B cell (primary cell): ENCODE data around the gene P3R3URF. TPM values are rescaled to one million over a fixed set of nuclear protein-coding genes. Genes with fewer than 3 reads are reported as not detected.
A peak's percentile ranks its signal among the peaks of the same experiment; 100 is the strongest.

Experiments
- ATAC-seq: fragments of 200-7000 bp; cut with Tn5 transposase; one replicate; pipeline ENCODE4 v1.10.0; 2021; ENCODE audit warnings: low read depth, mild to moderate bottlenecking, moderate number of reproducible peaks, moderate library complexity
- CTCF ChIA-PET: fragments of 350-600 bp; sonication (Branson Sonifier 250); formaldehyde crosslinking; loops from one replicate; lab custom pipeline; 2021; ENCODE audit warnings: antibody characterized with exemption, inconsistent platforms; lab: Charles Lee
- POLR2A ChIA-PET: fragments of 350-600 bp; sonication (Branson Sonifier 250); formaldehyde crosslinking; loops from one replicate; lab custom pipeline; 2021; ENCODE audit warnings: antibody characterized with exemption; lab: Charles Lee
- DNase-seq: peaks from one replicate; pipeline ENCODE4 v3.0.0; 2013
- H2AFZ ChIP-seq: 2 replicates; pipeline ENCODE4 v1.6.1; 2012; ENCODE audit warnings: mild to moderate bottlenecking, low read depth, low read length; ENCODE audit not compliant: insufficient read depth, poor library complexity, severe bottlenecking
- H3K27ac ChIP-seq, 2 donors: 1 replicate in 1 of 2; 2 replicates in 1 of 2; pipeline ENCODE4 v1.5.1; 2012 to 2013; ENCODE audit warnings: low read length in 2 of 2, mild to moderate bottlenecking in 2 of 2, moderate library complexity in 1 of 2
- H3K27me3 ChIP-seq, 4 experiments: fragments of 200-600 bp in 1 of 4; sonication (generic) in 1 of 4; replicated peaks in 1 of 4; 1 replicate in 2 of 4; 2 replicates in 2 of 4; pipeline versions ENCODE4 v1.6.1 to v1.7.0; 2013 to 2016; ENCODE audit warnings: low read length in 3 of 4, mild to moderate bottlenecking in 2 of 4, mixed read lengths in 1 of 4, moderate library complexity in 1 of 4; ENCODE audit not compliant: insufficient read depth in 4 of 4, control insufficient read depth in 3 of 4; ENCODE audit errors: control extremely low read depth in 1 of 4
- H3K36me3 ChIP-seq, 2 experiments: replicated peaks in 1 of 2; 1 replicate in 1 of 2; 2 replicates in 1 of 2; pipeline versions ENCODE4 v1.6.1 to v1.7.1; 2013; ENCODE audit warnings: low read length in 1 of 2; ENCODE audit not compliant: insufficient read depth in 2 of 2, control insufficient read depth in 1 of 2; ENCODE audit errors: control extremely low read depth in 1 of 2, extremely low read depth in 1 of 2
- H3K4me1 ChIP-seq, 2 donors: fragments of 200-600 bp in 1 of 2; sonication (generic) in 1 of 2; 1 replicate in 1 of 2; 2 replicates in 1 of 2; pipeline versions ENCODE4 v1.5.1 to v1.6.1; 2013 to 2017; ENCODE audit warnings: low read length in 2 of 2; ENCODE audit not compliant: control insufficient read depth in 2 of 2, insufficient read depth in 2 of 2
- H3K4me2 ChIP-seq: replicated peaks from 2 replicates; pipeline ENCODE3; 2012; ENCODE audit warnings: mild to moderate bottlenecking, low read depth, low read length; ENCODE audit not compliant: poor library complexity, severe bottlenecking
- H3K4me3 ChIP-seq, 5 experiments: fragments of 200-600 bp in 1 of 5; sonication (generic) in 1 of 5; 1 replicate in 3 of 5; 2 replicates in 2 of 5; pipeline versions ENCODE4 v1.5.1 to v1.7.0; 2011 to 2016; ENCODE audit warnings: low read length in 4 of 5, mild to moderate bottlenecking in 4 of 5, low read depth in 2 of 5, control low read depth in 1 of 5, moderate library complexity in 1 of 5; ENCODE audit not compliant: insufficient read depth in 1 of 5; ENCODE audit errors: control extremely low read depth in 1 of 5, extremely low read depth in 1 of 5
- H3K79me2 ChIP-seq: fragments of 200-600 bp; sonication (generic); one replicate; pipeline ENCODE4 v1.6.0; 2016; ENCODE audit warnings: low read length; ENCODE audit not compliant: control insufficient read depth, insufficient read depth
- H3K9ac ChIP-seq: fragments of 200-600 bp; sonication (generic); 2 replicates; pipeline ENCODE4 v1.6.1; 2017; ENCODE audit warnings: mild to moderate bottlenecking, low read length, moderate library complexity
- H3K9me3 ChIP-seq, 3 donors: one replicate each; pipeline versions ENCODE4 v1.6.1 to v1.7.1; 2013; ENCODE audit warnings: low read length in 2 of 3; ENCODE audit not compliant: control insufficient read depth in 2 of 3, insufficient read depth in 1 of 3; ENCODE audit errors: control extremely low read depth in 1 of 3
- H4K20me1 ChIP-seq: 2 replicates; pipeline ENCODE4 v1.6.0; 2012; ENCODE audit warnings: mild to moderate bottlenecking, low read length; ENCODE audit not compliant: insufficient read depth, control insufficient read depth, poor library complexity, severe bottlenecking
- H3K27ac Mint-ChIP-seq: one replicate; pipeline ENCODE4 v1.8.0; 2021; ENCODE audit warnings: mixed read lengths
- H3K27me3 Mint-ChIP-seq: one replicate; pipeline ENCODE4 v1.8.0; 2021; ENCODE audit warnings: mixed read lengths
- H3K4me1 Mint-ChIP-seq: one replicate; pipeline ENCODE4 v1.8.0; 2021; ENCODE audit warnings: mixed read lengths
- H3K4me3 Mint-ChIP-seq: one replicate; pipeline ENCODE4 v1.8.0; 2021; ENCODE audit warnings: mixed read lengths
- H3K9me3 Mint-ChIP-seq: one replicate; pipeline ENCODE4 v1.8.0; 2022; ENCODE audit warnings: mixed read lengths; ENCODE audit not compliant: insufficient read depth
- CTCF ChIP-seq: fragments of 200-600 bp; IDR thresholded peaks from one replicate; pipeline ENCODE4 v1.8.0; 2022; ENCODE audit warnings: antibody characterized with exemption, mild to moderate bottlenecking
- EZH2 ChIP-seq: IDR thresholded peaks from 2 replicates; pipeline ENCODE4 v1.6.1; 2012; ENCODE audit warnings: borderline replicate concordance, low read depth, mild to moderate bottlenecking, moderate library complexity, low read length; ENCODE audit not compliant: insufficient read depth, poor library complexity, severe bottlenecking
- WGBS: methylation state at CpG from one replicate; pipeline ENCODE4 v1.1.5; 2013; ENCODE audit warnings: missing lambda C conversion rate; ENCODE audit not compliant: insufficient coverage; 5-methylcytosine and 5-hydroxymethylcytosine counted together
- intact Hi-C: fragments of 100-400 bp; cut with micrococcal nuclease; formaldehyde crosslinking; loops from one replicate; pipeline ENCODE4 v1.10.0; 2022
- polyA plus RNA-seq: library from polyadenylated mRNA; depleted of rRNA; stranded (reverse); fragments of >200 nt; gene quantifications from 2 replicates; pipeline ENCODE4 v1.2.3, GENCODE V29; 2012
- total RNA-seq, 2 donors: library from RNA; stranded (reverse); fragments of 120-200 nt in 1 of 2; gene quantifications; 1 replicate in 1 of 2; 2 replicates in 1 of 2; pipeline versions ENCODE4 v1.2.3 to v1.2.4, GENCODE V29; 2013 to 2022

P3R3URF gene
- total and polyA plus RNA-seq, 2 donors (not counting 1 experiment from before 2014, with no cell fraction given), result not detected

- Histone ChIP-seq H3K9me3 (no peaks in the 10 kb centered on the region), H3K9ac (no peak overlapping the region), H3K36me3 (no peaks in the 10 kb centered on the region), H4K20me1 (no peaks in the 10 kb centered on the region), H3K79me2 (no peaks in the 10 kb centered on the region), H2AFZ (no peak overlapping the region), H3K4me3 (no peak overlapping the region), H3K4me2 (no peak overlapping the region), H3K4me1 (peaks cover 17 to 20% of the 10 kb centered on the region in 2 donors), H3K27ac (no peak overlapping the region), H3K27me3 (peaks cover 0 to 33% (median 22%) of the 10 kb centered on the region in 4 experiments)
- intact Hi-C loops, result loop anchor here (5.0 kb wide), 1 partner anchor 168 kb away; the partner anchor contains the start of genes LRRC41 and UQCRH
- 71% methylated on average over 1 of the region's 3 CpGs for WGBS
- TF ChIP-seq EZH2 (no peak), CTCF (no peak)
- H3K27me3 Mint-ChIP-seq, result peaks cover 41% of the 10 kb centered on the region
- no peak overlapping the region for H3K27ac Mint-ChIP-seq
- POLR2A ChIA-PET, result no interaction called here
- H3K4me1 Mint-ChIP-seq, result peaks cover 23% of the 10 kb centered on the region
- H3K4me3 Mint-ChIP-seq, result no peak overlapping the region
- H3K9me3 Mint-ChIP-seq, result no peaks in the 10 kb centered on the region
- DNase-seq (no peak), ATAC-seq (no peak)
- CTCF ChIA-PET, result interaction anchor here (1.5 to 1.6 kb wide), 2 partner anchors 24 to 32 kb away, joined by 4 read pairs; no protein-coding TSS in a partner anchor
Measured at GRCh38 chr1:46134660-46135331, 41.5 kb downstream of the P3R3URF start.

- ChIA-PET POLR2A (no interaction called here), CTCF (interaction anchor here (1.5 to 1.6 kb wide), 2 partner anchors 24 to 33 kb away, joined by 4 read pairs; no protein-coding TSS in a partner anchor)
- Histone ChIP-seq H4K20me1 (no peaks in the 10 kb centered on the region), H3K9me3 (no peaks in the 10 kb centered on the region), H3K27ac (no peak overlapping the region), H3K4me1 (peaks cover 17 to 20% of the 10 kb centered on the region in 2 donors), H3K27me3 (peaks cover 0 to 40% (median 24%) of the 10 kb centered on the region in 4 experiments), H3K4me3 (peak overlapping the region in 3 of 5 experiments; percentile 47 to 92 (median 77)), H3K36me3 (no peaks in the 10 kb centered on the region), H2AFZ (peak overlapping the region; percentile 88), H3K4me2 (peak overlapping the region; percentile 78), H3K79me2 (no peaks in the 10 kb centered on the region), H3K9ac (peak overlapping the region; percentile 72)
- peaks cover 46% of the 10 kb centered on the region for H3K27me3 Mint-ChIP-seq
- H3K27ac Mint-ChIP-seq, result no peak overlapping the region
- TF ChIP-seq EZH2 (no peak), CTCF (no peak)
- H3K4me1 Mint-ChIP-seq, result peaks cover 23% of the 10 kb centered on the region
- DNase-seq (no peak), ATAC-seq (no peak)
- no CpG with 5 or more reads among the region's 3 CpGs for WGBS
- no peaks in the 10 kb centered on the region for H3K9me3 Mint-ChIP-seq
- peak overlapping the region; percentile 94 for H3K4me3 Mint-ChIP-seq
- intact Hi-C loops, result loop anchor here (1.0 to 5.0 kb wide), 4 partner anchors 64 to 168 kb away; partner anchors contain the start of genes LRRC41, POMGNT1, RAD54L and UQCRH
Measured at GRCh38 chr1:46133781-46134350, 42.4 kb downstream of the P3R3URF start.
